ENCODE data around the gene PRSS50. TPM values are rescaled to one million over a fixed set of nuclear protein-coding genes. Genes with fewer than 3 reads are reported as not detected.

The PRSS50 gene
- total and polyA plus RNA-seq, 10 donors: 0.14 to 0.34 TPM; not detected in 8

- Histone ChIP-seq H3K36me3 (no peaks in the 10 kb centered on the region), H3K27me3 (replicated peaks in 1 of 7) (peaks cover 0 to 24% (median 6%) of the 10 kb centered on the region in 7 donors), H3K27ac (no peak overlapping the region), H3K9me3 (no peaks in the 10 kb centered on the region), H3K4me3 (no peak overlapping the region), H3K4me1 (no peaks in the 10 kb centered on the region)
- no peak for TF ChIP-seq POLR2A (IDR thresholded peaks at IDR 0.05)
- no peak for TF ChIP-seq CTCF (IDR thresholded peaks at IDR 0.05 in 8 of 11, conservative IDR thresholded peaks at IDR 0.05 in 3 of 11)
- TF ChIP-seq POLR2AphosphoS5 (IDR thresholded peaks at IDR 0.05): no peak
- intact Hi-C loops (cut with DNase I; ENCODE audit: low total_unique reads): no loop called here
- DNase-seq: no peak
- 82 to 95% (median 90%) methylated on average over 5 of the region's 5 CpGs for WGBS, 5 donors
Measured at GRCh38 chr3:46722443-46722842, 4.8 kb upstream of the PRSS50 start.

- TF ChIP-seq POLR2A (IDR thresholded peaks at IDR 0.05) (no peak), POLR2AphosphoS5 (IDR thresholded peaks at IDR 0.05) (no peak), CTCF (IDR thresholded peaks at IDR 0.05 in 8 of 11, conservative IDR thresholded peaks at IDR 0.05 in 3 of 11) (no peak)
- WGBS, 5 donors: 68 to 96% (median 93%) methylated on average over 2 of the region's 2 CpGs
- H3K9me3 ChIP-seq: no peaks in the 10 kb centered on the region
- no peak overlapping the region for H3K4me3 ChIP-seq
- intact Hi-C loops (cut with DNase I; ENCODE audit: low total_unique reads): no loop called here
- DNase-seq: no peak
- H3K27me3 ChIP-seq (replicated peaks in 1 of 7): peaks cover 0 to 22% (median 6%) of the 10 kb centered on the region in 7 donors
- no peak overlapping the region for H3K27ac ChIP-seq
- no peaks in the 10 kb centered on the region for H3K36me3 ChIP-seq
- no peaks in the 10 kb centered on the region for H3K4me1 ChIP-seq
Measured at GRCh38 chr3:46721009-46721408, 3.3 kb upstream of the PRSS50 start.

GRCh38 chr3:46719735-46720271 lies 2.1 kb upstream of the PRSS50 start:
- no peaks in the 10 kb centered on the region for H3K4me1 ChIP-seq
- H3K4me3 ChIP-seq: no peak overlapping the region
- DNase-seq: no peak
- H3K36me3 ChIP-seq: no peaks in the 10 kb centered on the region
- no peaks in the 10 kb centered on the region for H3K9me3 ChIP-seq
- TF ChIP-seq CTCF (IDR thresholded peaks at IDR 0.05 in 8 of 11, conservative IDR thresholded peaks at IDR 0.05 in 3 of 11): no peak
- no peak overlapping the region for H3K27ac ChIP-seq
- intact Hi-C loops (cut with DNase I; ENCODE audit: low total_unique reads): no loop called here
- WGBS, 5 donors: 78 to 95% (median 83%) methylated on average over 4 of the region's 4 CpGs
- peaks cover 0 to 22% (median 6%) of the 10 kb centered on the region in 7 donors for H3K27me3 ChIP-seq (replicated peaks in 1 of 7)

GRCh38 chr3:46719044-46719565 lies 1.4 kb upstream of the PRSS50 start:
- 76 to 86% (median 81%) methylated on average over 2 of the region's 2 CpGs for WGBS, 5 donors
- DNase-seq: no peak
- Histone ChIP-seq H3K4me3 (no peak overlapping the region), H3K27ac (no peak overlapping the region), H3K36me3 (no peaks in the 10 kb centered on the region), H3K9me3 (no peaks in the 10 kb centered on the region), H3K27me3 (replicated peaks in 1 of 7) (peaks cover 0 to 22% (median 6%) of the 10 kb centered on the region in 7 donors), H3K4me1 (no peaks in the 10 kb centered on the region)
- no peak for TF ChIP-seq CTCF (IDR thresholded peaks at IDR 0.05 in 8 of 11, conservative IDR thresholded peaks at IDR 0.05 in 3 of 11)
- no peak for TF ChIP-seq POLR2A (IDR thresholded peaks at IDR 0.05)
- no peak for TF ChIP-seq POLR2AphosphoS5 (IDR thresholded peaks at IDR 0.05)
- intact Hi-C loops (cut with DNase I; ENCODE audit: low total_unique reads): no loop called here
